ENCODE data around the gene RAB8B.

- TF ChIP-seq CTCF (IDR thresholded peaks at IDR 0.05), result no peak
- TF ChIP-seq POLR2A (IDR thresholded peaks at IDR 0.05), result no peak
- TF ChIP-seq POLR2AphosphoS5 (IDR thresholded peaks at IDR 0.05), result no peak
- no peak for TF ChIP-seq EP300 (IDR thresholded peaks at IDR 0.05)
Observed at GRCh38 chr15:63227689-63228088, 38.3 kb downstream of the RAB8B start.

Data from suprapubic skin (tissue), 4 donors.